NAMALWA (cell line): ENCODE results near the gene ID3.

Experiments used
- DNase-seq: peaks from one replicate; pipeline ENCODE4 v3.0.0-alpha.2; 2015; ENCODE audit warnings: low spot score

ID3 gene

GRCh38 chr1:23559136-23559984 lies at the start of gene ID3:
TSS of gene ID3 (minus strand) at chr1:23559501. CDS start at chr1:23559426, 75 bp downstream.
- DNase-seq, result peak; percentile 97

DNA sequence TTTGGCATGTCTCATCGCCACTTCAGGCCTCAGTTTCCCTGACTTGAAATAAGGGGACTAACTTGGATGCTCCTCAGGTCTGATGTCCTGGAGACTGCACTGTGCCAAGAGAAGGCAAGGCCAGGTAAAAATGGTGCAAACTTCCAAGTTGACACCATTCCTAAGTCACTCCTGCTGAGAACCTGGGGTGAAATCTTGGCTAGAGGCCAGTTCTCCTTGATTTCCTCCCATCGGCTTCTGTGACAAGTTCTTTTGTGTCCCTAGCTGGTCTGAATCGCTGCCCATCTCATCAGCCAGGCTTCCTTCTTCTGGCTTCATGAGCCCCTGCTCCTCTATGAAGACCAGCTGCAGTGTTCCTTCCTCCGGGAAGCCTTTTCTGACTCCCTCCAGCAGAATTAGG lies 48.6 kb upstream of the ID3 start:
- no peak for DNase-seq

GRCh38 chr1:23601968-23602876 lies 42.9 kb upstream of the ID3 start:
- DNase-seq, result peak; percentile 63

GRCh38 chr1:23601135-23601967 lies 42.0 kb upstream of the ID3 start:
- DNase-seq, result peak; percentile 61

DNA sequence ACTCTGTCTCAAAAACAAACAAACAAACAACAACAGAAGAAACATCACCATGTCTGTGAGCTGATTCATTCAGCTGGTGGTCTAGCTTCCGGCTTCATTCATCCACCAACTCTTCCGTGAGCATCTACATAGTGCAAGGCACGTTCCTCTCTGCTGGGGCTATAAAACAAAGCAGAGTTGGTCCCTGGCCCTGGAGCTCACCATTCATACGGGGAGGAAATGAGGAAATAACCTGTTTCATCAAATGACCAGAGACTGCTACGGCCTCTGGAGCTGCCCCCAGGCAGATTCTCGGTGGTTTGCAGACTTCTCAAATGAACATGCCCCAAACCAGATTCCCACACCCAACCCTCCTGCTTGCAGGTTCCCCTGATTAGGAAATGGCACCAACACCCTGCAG lies 41.0 kb upstream of the ID3 start:
- no peak for DNase-seq

DNA sequence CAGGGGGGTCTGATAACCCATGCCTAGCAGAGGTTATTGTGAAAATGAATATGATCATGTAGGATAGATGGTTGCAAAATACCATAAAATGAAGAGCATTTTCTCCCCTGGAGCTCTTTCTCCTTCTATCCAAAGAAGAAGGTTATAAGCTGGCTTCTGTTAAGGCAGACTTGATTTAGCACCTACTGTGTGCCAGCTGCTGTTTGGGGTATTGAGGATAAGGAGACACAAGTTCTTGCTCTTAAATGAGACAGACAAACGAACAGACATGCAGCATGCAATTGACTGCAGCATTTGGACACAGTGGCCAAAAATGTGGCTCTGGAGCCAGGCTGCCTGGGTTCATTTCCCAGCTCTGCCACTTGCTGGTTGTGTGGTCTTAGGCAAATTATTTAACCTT lies 39.8 kb upstream of the ID3 start:
- DNase-seq, result no peak

GRCh38 chr1:23598424-23598823 lies 39.1 kb upstream of the ID3 start:
- no peak for DNase-seq

GRCh38 chr1:23597635-23598388 lies 38.5 kb upstream of the ID3 start:
- DNase-seq, result no peak

- no peak for DNase-seq
These were observed 37.4 kb upstream of the ID3 start for GRCh38 chr1:23596382-23597358.

- DNase-seq, result peak; percentile 79
These were observed 35.6 kb upstream of the ID3 start for GRCh38 chr1:23594927-23595353.

DNA sequence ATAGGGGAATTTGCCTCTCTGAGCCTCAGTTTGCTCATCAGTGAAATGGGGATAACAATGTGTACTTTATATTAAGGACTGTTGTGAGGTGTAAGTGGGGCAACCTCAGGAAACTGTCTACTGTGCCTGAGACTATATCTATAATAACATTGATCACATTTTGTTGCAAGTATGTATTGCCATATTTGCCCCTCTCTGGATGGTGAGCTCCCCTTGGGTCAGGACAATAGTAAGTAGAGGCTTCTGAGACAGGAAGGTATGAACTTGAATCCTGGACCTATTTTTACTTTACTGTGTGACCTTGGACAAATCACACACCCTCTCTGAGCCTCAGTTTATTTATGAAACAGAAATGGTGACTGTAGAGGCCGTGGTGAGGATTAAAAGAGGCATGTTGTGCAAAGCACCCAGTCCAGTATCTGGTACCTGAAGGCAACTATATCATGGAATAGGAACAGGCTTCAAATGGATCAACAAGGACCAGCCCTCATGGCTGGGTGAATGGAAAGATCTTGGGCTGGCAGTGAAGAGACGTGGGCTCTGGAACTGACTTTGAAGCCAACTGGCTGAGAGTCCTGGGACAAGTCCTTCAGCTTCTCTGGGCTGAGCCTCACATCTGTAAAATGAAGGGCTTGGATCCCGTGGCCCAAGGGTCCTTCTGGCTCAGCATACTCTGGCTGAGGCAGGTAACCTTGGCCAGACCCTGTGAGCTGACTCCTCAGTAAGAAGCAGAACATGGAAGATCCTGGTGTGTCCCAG lies 35.0 kb upstream of the ID3 start:
- DNase-seq, result no peak

GRCh38 chr1:23593556-23594148 lies 34.4 kb upstream of the ID3 start:
- DNase-seq, result peak; percentile 83

GRCh38 chr1:23593042-23593521 lies 33.8 kb upstream of the ID3 start:
- peak; percentile 82 for DNase-seq

- peak; percentile 87 for DNase-seq
These were observed 33.0 kb upstream of the ID3 start for GRCh38 chr1:23592209-23592892.

DNA sequence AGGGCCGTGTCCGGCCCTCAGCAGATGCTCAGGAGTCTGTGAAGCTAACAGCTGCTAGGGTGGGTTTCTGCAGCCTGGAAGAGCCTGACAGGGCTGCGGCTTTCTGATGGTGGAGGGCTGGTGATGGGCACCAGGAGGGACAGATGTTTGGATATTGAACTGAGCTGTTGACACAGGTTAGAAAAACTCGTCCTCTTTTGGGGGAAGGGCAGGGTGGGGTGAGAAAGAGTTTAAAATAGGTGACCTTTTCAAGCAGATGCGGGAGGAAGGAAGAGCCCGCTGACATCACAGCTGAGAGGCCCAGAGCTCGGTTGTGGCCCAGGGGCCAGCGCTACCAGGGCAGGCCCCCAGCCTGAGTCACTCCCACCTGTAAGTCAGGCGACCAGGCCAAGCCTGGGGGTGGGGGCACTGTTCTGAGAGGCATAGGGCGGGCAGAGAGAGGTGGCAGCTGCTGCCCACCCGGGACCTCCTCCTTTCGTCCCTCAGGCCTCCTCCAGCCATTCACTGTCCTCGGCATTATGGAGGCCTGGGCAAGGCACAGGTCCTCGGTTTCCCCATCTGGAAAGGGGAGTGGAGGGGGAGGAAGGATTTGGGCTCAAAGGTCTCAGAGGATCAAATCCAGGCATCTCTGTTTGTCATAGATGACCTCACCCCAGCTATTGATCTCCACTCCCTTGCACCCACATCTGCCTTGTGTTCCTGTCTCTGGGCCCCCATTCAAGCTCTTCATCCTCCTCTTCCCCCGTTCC lies 32.3 kb upstream of the ID3 start:
- peak; percentile 90 for DNase-seq

- peak; percentile 84 for DNase-seq
These were observed 30.9 kb upstream of the ID3 start for GRCh38 chr1:23590058-23590783.

GRCh38 chr1:23589585-23589986 lies 30.3 kb upstream of the ID3 start:
- peak; percentile 71 for DNase-seq
